H7 (cell line): ENCODE data around the gene SPTLC3. TPM values are rescaled to one million over a fixed set of nuclear protein-coding genes. Genes with fewer than 3 reads are reported as not detected.
"Not testable (repeated sequence)": the region's sequence is repeated elsewhere in the genome, so short reads cannot be mapped to it uniquely, and the experiment has no call there.

ENCODE experiments used
- DNase-seq: peaks from one replicate; pipeline ENCODE4 v3.0.0; 2012
- H3K27me3 ChIP-seq: 2 replicates; pipeline ENCODE4 v1.6.0; 2011; ENCODE audit warnings: mild to moderate bottlenecking, low read length; ENCODE audit not compliant: control insufficient read depth, insufficient read depth
- H3K36me3 ChIP-seq: replicated peaks from 2 replicates; pipeline ENCODE4 v1.5.1; 2011; ENCODE audit warnings: low read length; ENCODE audit not compliant: control insufficient read depth, insufficient read depth
- H3K4me3 ChIP-seq: 2 replicates; pipeline ENCODE4 v1.5.1; 2011; ENCODE audit warnings: low read depth, mild to moderate bottlenecking, control low read depth, low read length, moderate library complexity; ENCODE audit not compliant: insufficient read depth
- total RNA-seq: library from RNA; depleted of rRNA; stranded (reverse); fragments of >200 nt; shearing (Covaris generic); gene quantifications from 2 replicates; pipeline ENCODE4 v1.2.3, GENCODE V29; 2014

Gene SPTLC3
- total RNA-seq, 1 experiment from 2014 or later, result under 0.01 TPM

GRCh38 chr20:12977328-12978125 is 31.2 kb upstream of the SPTLC3 start:
- Histone ChIP-seq H3K36me3 (no peaks in the 10 kb centered on the region), H3K27me3 (no peaks in the 10 kb centered on the region), H3K4me3 (no peak overlapping the region)
- DNase-seq, result no peak

GRCh38 chr20:12978126-12978394 is 30.7 kb upstream of the SPTLC3 start:
- DNase-seq, result no peak
- H3K27me3 ChIP-seq, result no peaks in the 10 kb centered on the region
- H3K4me3 ChIP-seq, result no peak overlapping the region
- H3K36me3 ChIP-seq, result no peaks in the 10 kb centered on the region

GRCh38 chr20:12978613-12979495 is 29.9 kb upstream of the SPTLC3 start:
- no peak for DNase-seq
- H3K4me3 ChIP-seq, result no peak overlapping the region
- no peaks in the 10 kb centered on the region for H3K27me3 ChIP-seq
- H3K36me3 ChIP-seq, result no peaks in the 10 kb centered on the region

GRCh38 chr20:12979713-12980112 is 29.1 kb upstream of the SPTLC3 start:
- not testable (repeated sequence) for DNase-seq, H3K36me3 ChIP-seq, H3K27me3 ChIP-seq, H3K4me3 ChIP-seq

DNA sequence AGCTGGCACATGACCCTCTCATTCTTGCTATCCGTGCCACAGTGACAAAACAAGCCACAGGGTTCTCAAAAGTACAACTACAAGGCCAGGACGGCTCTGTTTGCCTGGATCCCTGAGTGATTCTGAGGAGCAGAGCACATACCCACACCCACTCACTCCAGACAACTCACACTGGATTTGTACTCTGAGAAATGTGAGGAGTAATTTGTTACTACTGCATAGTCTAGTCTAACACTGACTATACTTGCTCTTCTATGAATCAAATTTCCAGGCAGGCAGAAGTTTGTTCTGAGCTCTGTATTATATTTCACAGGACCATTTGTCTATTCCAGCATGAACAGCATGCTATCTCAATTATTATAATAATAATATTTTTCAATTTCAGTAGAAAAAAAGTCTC is 26.7 kb upstream of the SPTLC3 start:
- no peaks in the 10 kb centered on the region for H3K27me3 ChIP-seq
- H3K4me3 ChIP-seq, result no peak overlapping the region
- DNase-seq, result no peak
- H3K36me3 ChIP-seq, result no peaks in the 10 kb centered on the region

GRCh38 chr20:12984069-12984765 is 24.6 kb upstream of the SPTLC3 start:
- Histone ChIP-seq H3K4me3 (no peak overlapping the region), H3K27me3 (no peaks in the 10 kb centered on the region; the same call in 1 of the 2 replicates), H3K36me3 (no peaks in the 10 kb centered on the region)
- no peak for DNase-seq

GRCh38 chr20:12984863-12985262 is 23.9 kb upstream of the SPTLC3 start:
- DNase-seq, result no peak
- Histone ChIP-seq H3K4me3 (no peak overlapping the region), H3K27me3 (no peaks in the 10 kb centered on the region; the same call in 1 of the 2 replicates)

GRCh38 chr20:12987261-12987660 is 21.5 kb upstream of the SPTLC3 start:
- no peak for DNase-seq
- no peaks in the 10 kb centered on the region; the same call in 1 of the 2 replicates for H3K27me3 ChIP-seq
- H3K36me3 ChIP-seq, result no peaks in the 10 kb centered on the region
- no peak overlapping the region for H3K4me3 ChIP-seq

More at GRCh38 chr20:12984863-12985262, 23.9 kb upstream of the SPTLC3 start:
- no peaks in the 10 kb centered on the region for H3K36me3 ChIP-seq

- Histone ChIP-seq H3K27me3 (no peaks in the 10 kb centered on the region; the same call in 1 of the 2 replicates), H3K4me3 (no peak overlapping the region), H3K36me3 (no peaks in the 10 kb centered on the region)
- DNase-seq, result no peak
Observed at GRCh38 chr20:12989586-12990115, 19.1 kb upstream of the SPTLC3 start.

- Histone ChIP-seq H3K36me3 (no peaks in the 10 kb centered on the region), H3K4me3 (no peak overlapping the region), H3K27me3 (no peaks in the 10 kb centered on the region)
Observed at GRCh38 chr20:12997128-12997655, 11.6 kb upstream of the SPTLC3 start.

DNA sequence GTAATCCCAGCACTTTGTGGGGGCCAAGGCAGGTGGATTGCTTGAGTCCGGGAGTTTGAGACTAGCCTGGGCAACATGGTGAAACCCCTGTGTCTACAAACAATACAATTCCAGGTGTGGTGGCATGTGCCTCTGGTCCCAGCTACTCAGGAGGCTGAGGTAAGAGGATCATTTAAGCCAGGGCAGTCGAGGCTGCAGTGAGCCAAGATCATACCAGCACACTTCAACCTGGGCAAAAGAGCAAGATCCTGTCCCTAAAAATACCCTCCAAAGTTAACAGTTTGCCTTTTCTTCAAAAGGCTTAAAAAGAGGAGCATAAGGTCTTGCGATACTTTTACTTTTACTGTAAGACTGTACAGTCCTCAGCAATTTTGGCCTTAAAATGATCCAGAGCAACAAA is 10.7 kb upstream of the SPTLC3 start:
- Histone ChIP-seq H3K4me3 (no peak overlapping the region), H3K36me3 (no peaks in the 10 kb centered on the region), H3K27me3 (no peaks in the 10 kb centered on the region)
- DNase-seq, result no peak

More at GRCh38 chr20:12997128-12997655, 11.6 kb upstream of the SPTLC3 start:
- DNase-seq, result no peak

GRCh38 chr20:12999201-12999600 is 9.6 kb upstream of the SPTLC3 start:
- no peaks in the 10 kb centered on the region for H3K36me3 ChIP-seq
- no peaks in the 10 kb centered on the region for H3K27me3 ChIP-seq
- no peak overlapping the region for H3K4me3 ChIP-seq
- no peak for DNase-seq

DNA sequence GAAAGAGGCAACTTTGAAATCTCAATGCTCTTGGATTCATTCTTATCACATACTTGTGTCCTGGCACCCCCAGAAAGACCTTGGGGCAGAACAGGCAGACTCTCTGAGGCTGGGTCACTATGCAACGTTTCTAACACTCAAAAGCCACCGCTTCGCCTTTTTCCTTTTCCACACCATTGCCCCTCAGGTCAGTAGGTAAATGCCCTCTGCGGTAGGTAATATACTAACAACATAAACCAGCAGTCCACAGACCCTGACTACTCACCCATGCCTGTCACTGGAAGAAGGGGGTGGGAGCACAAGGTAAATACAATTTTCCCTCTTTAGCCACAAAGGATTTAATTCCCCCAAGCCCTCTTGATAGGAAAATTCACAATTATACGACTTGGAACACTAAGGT is 6.5 kb upstream of the SPTLC3 start:
- no peak for DNase-seq
- Histone ChIP-seq H3K4me3 (no peak overlapping the region), H3K27me3 (no peaks in the 10 kb centered on the region), H3K36me3 (no peaks in the 10 kb centered on the region)

- no peaks in the 10 kb centered on the region for H3K27me3 ChIP-seq
- H3K36me3 ChIP-seq, result no peaks in the 10 kb centered on the region
- no peak overlapping the region for H3K4me3 ChIP-seq
- no peak for DNase-seq
Observed at GRCh38 chr20:13006825-13007224, 1.9 kb upstream of the SPTLC3 start.
